ENCODE results near the gene ENPP1. TPM values are rescaled to one million over a fixed set of nuclear protein-coding genes. Genes with fewer than 3 reads are reported as not detected.

The ENPP1 gene
- total and polyA plus RNA-seq, 2 donors (not counting 3 experiments of a cell fraction or from before 2014, with no cell fraction given), result 0.36 to 1.4 TPM

- H4K20me1 ChIP-seq (replicated peaks; ENCODE audit: control insufficient read depth, extremely low read depth, insufficient read depth, low read length), result no peaks in the 10 kb centered on the region
- H3K4me1 ChIP-seq (ENCODE audit: control insufficient read depth, extremely low read depth, insufficient read depth, low read length), result peaks cover 2% of the 10 kb centered on the region
- no peak for FAIRE-seq
- H3K9me1 ChIP-seq (replicated peaks; ENCODE audit: control insufficient read depth, extremely low read depth, insufficient read depth, low read length), result no peaks in the 10 kb centered on the region
- no peaks in the 10 kb centered on the region for H3K79me2 ChIP-seq (ENCODE audit: control insufficient read depth, insufficient read depth, low read length)
- no peaks in the 10 kb centered on the region for H3K9me3 ChIP-seq (replicated peaks; ENCODE audit: control insufficient read depth, insufficient read depth, low read length)
- DNase-seq (ENCODE audit: low read depth, low spot score), result no peak
- TF ChIP-seq CTCF (IDR thresholded peaks at IDR 0.05; ENCODE audit: extremely low read depth in 1 of 2, insufficient read depth in 1 of 2, low read depth in 1 of 2, low read length in 2 of 2) (no peak), POLR2A (IDR thresholded peaks at IDR 0.05; ENCODE audit: low read depth, low read length) (no peak), JUN (IDR thresholded peaks at IDR 0.05; ENCODE audit: borderline replicate concordance, insufficient read depth, insufficient read length, low read depth) (no peak), POLR2AphosphoS5 (IDR thresholded peaks at IDR 0.05; ENCODE audit: insufficient read depth, low read depth, low read length) (no peak), GATA2 (IDR thresholded peaks at IDR 0.05; ENCODE audit: insufficient read depth, insufficient read length, low read depth, low read length) (no peak), FOS (IDR thresholded peaks at IDR 0.05; ENCODE audit: borderline replicate concordance, insufficient read depth, low read length) (no peak), EZH2 (IDR thresholded peaks at IDR 0.05; ENCODE audit: borderline replicate concordance, low read depth, low read length, severe bottlenecking) (no peak), MAX (IDR thresholded peaks at IDR 0.05; ENCODE audit: insufficient read depth, insufficient read length) (no peak)
- dilution Hi-C loops (cut with MboI; ENCODE audit: extremely low pct_ligation_motif_present, low sequenced_read_pairs) (no loop called here), intact Hi-C loops (cut with micrococcal nuclease) (loop anchor here (2.0 kb wide), 1 partner anchor 129 kb away; no protein-coding TSS in a partner anchor)
- CTCF ChIA-PET, result interaction anchor here (1.2 to 4.2 kb wide), 5 partner anchors 217 to 572 kb away, joined by 3 to 275 read pairs (median 4); no protein-coding TSS in a partner anchor
- H3K27me3 ChIP-seq (ENCODE audit: control insufficient read depth in 2 of 2, insufficient read depth in 2 of 2, low read length in 2 of 2), result peaks cover 0 to 7% of the 10 kb centered on the region in 2 experiments
- no TSS peak for BruUV-seq (replicated peaks)
- H3K4me2 ChIP-seq (ENCODE audit: insufficient read depth, low read length), result no peak overlapping the region
- no peak overlapping the region for H3K4me3 ChIP-seq (replicated peaks in 1 of 3; ENCODE audit: insufficient read depth in 1 of 3, low read depth in 1 of 3, low read length in 3 of 3)
- no peaks in the 10 kb centered on the region for H3K36me3 ChIP-seq (ENCODE audit: control insufficient read depth in 2 of 2, extremely low read depth in 1 of 2, insufficient read depth in 2 of 2, low read length in 2 of 2)
- no peak overlapping the region for H3K27ac ChIP-seq (ENCODE audit: insufficient read depth, low read depth, low read length)
- H2AFZ ChIP-seq (ENCODE audit: low read depth, low read length), result no peak overlapping the region
- H3K9ac ChIP-seq (replicated peaks; ENCODE audit: extremely low read depth, insufficient read depth, low read length), result no peak overlapping the region
- POLR2A ChIA-PET, result no interaction called here
Measured at GRCh38 chr6:131911951-131912350, 104.1 kb downstream of the ENPP1 start.
